HG03439 (cell line): ENCODE results near the gene NAIP.
"Not testable (repeated sequence)": the region's sequence is repeated elsewhere in the genome, so short reads cannot be mapped to it uniquely, and the experiment has no call there.

ENCODE experiments used
- ATAC-seq: cut with Tn5 transposase; IDR thresholded peaks from one replicate; pipeline ENCODE4 v1.9.1; 2021; ENCODE audit warnings: mild to moderate bottlenecking, moderate library complexity; ENCODE audit not compliant: unreplicated experiment

NAIP gene

GRCh38 chr5:71025289-71025953 lies at the start of gene NAIP:
Gene NAIP, minus strand, starts transcription at chr5:71025339. Its CDS starts 12,424 bp downstream, at chr5:71012915.
- ATAC-seq, result not testable (repeated sequence)

- peak; percentile 93 for ATAC-seq
Observed at GRCh38 chr5:71067262-71067928, 42.3 kb upstream of the NAIP start, which contains the start of gene GTF2H2. Gene GTF2H2, minus strand, starts transcription at chr5:71067676. Its CDS starts 4,913 bp downstream, at chr5:71062763.

- ATAC-seq, result not testable (repeated sequence)
Observed at GRCh38 chr5:71061322-71061721, 36.2 kb upstream of the NAIP start.

- ATAC-seq, result not testable (repeated sequence)
Observed at GRCh38 chr5:71059426-71059825, 34.3 kb upstream of the NAIP start.

GRCh38 chr5:71044808-71045207 lies 19.7 kb upstream of the NAIP start:
- not testable (repeated sequence) for ATAC-seq

GRCh38 chr5:71044128-71044527 lies 19.0 kb upstream of the NAIP start:
- ATAC-seq, result not testable (repeated sequence)

GRCh38 chr5:71031046-71031776 lies 6.1 kb upstream of the NAIP start:
- not testable (repeated sequence) for ATAC-seq

GRCh38 chr5:71020643-71021042 lies 4.5 kb downstream of the NAIP start:
- not testable (repeated sequence) for ATAC-seq

- ATAC-seq, result not testable (repeated sequence)
Observed at GRCh38 chr5:71018376-71019005, 6.6 kb downstream of the NAIP start.

- ATAC-seq, result no peak
Observed at GRCh38 chr5:71014176-71014575, 11.0 kb downstream of the NAIP start.

- no peak for ATAC-seq
Observed at GRCh38 chr5:71013575-71013974, 11.6 kb downstream of the NAIP start.

- ATAC-seq, result no peak
Observed at GRCh38 chr5:71011194-71011792, 13.8 kb downstream of the NAIP start.

GRCh38 chr5:71006983-71007382 lies 18.2 kb downstream of the NAIP start:
- ATAC-seq, result not testable (repeated sequence)

GRCh38 chr5:70984882-70985281 lies 40.3 kb downstream of the NAIP start:
- ATAC-seq, result not testable (repeated sequence)

- ATAC-seq, result not testable (repeated sequence)
Observed at GRCh38 chr5:70967220-70967619, 57.9 kb downstream of the NAIP start.

- not testable (repeated sequence) for ATAC-seq
Observed at GRCh38 chr5:70964531-70964930, 60.6 kb downstream of the NAIP start.

GRCh38 chr5:70953068-70953467 lies 72.1 kb downstream of the NAIP start:
- ATAC-seq, result not testable (repeated sequence)

GRCh38 chr5:70932560-70932959 lies 92.6 kb downstream of the NAIP start:
- ATAC-seq, result not testable (repeated sequence)

GRCh38 chr5:70931709-70932368 lies 93.3 kb downstream of the NAIP start:
- ATAC-seq, result not testable (repeated sequence)

- peak; percentile 41 for ATAC-seq
Observed at GRCh38 chr5:70925211-70925562, 100.0 kb downstream of the NAIP start.
